K562 (cell line): ENCODE data around the gene PRICKLE4. TPM values are rescaled to one million over a fixed set of nuclear protein-coding genes. Genes with fewer than 3 reads are reported as not detected.
A peak's percentile ranks its signal among the peaks of the same experiment; 100 is the strongest.

Source experiments
- BHLHE40 ChIP-seq: IDR thresholded peaks from 2 replicates; pipeline ENCODE4 v1.6.1; 2011; ENCODE audit warnings: low read length, improper control_type of control experiment
- CBX5 ChIP-seq: IDR thresholded peaks from 2 replicates; pipeline ENCODE4 v1.6.1; 2014; ENCODE audit warnings: low read depth, borderline replicate concordance
- CTBP1 ChIP-seq: fragments of 450-650 bp; IDR thresholded peaks from 2 replicates; pipeline ENCODE4 v1.6.1; 2016; ENCODE audit warnings: borderline replicate concordance
- HDAC3 ChIP-seq: fragments of 450-650 bp; IDR thresholded peaks from 2 replicates; pipeline ENCODE4 v1.6.1; 2018; ENCODE audit warnings: borderline replicate concordance, mild to moderate bottlenecking, moderate library complexity; ENCODE audit not compliant: partially characterized antibody
- KAT8 ChIP-seq: fragments of 450-650 bp; IDR thresholded peaks from 2 replicates; pipeline ENCODE4 v1.6.1; 2016; ENCODE audit warnings: low read depth, mild to moderate bottlenecking
- NR2F6 ChIP-seq: fragments of 450-650 bp; formaldehyde crosslinking; IDR thresholded peaks from 2 replicates; pipeline ENCODE4 v1.4.0; 2020; ENCODE audit warnings: mild to moderate bottlenecking
- PHF8 ChIP-seq: fragments of 200-600 bp; sonication (generic); IDR thresholded peaks from 2 replicates; pipeline ENCODE4 v1.6.1; 2012; ENCODE audit warnings: mixed run types, mild to moderate bottlenecking, inconsistent platforms, low read length, moderate library complexity, borderline replicate concordance
- PML ChIP-seq: IDR thresholded peaks from 2 replicates; pipeline ENCODE4 v1.6.1; 2012; ENCODE audit warnings: low read length, inconsistent platforms
- TCF3 ChIP-seq: sonication (generic); formaldehyde crosslinking; IDR thresholded peaks from 2 replicates; pipeline ENCODE4 v1.4.0; 2020; ENCODE audit warnings: mild to moderate bottlenecking, missing genetic modification reagents
- TCF7 ChIP-seq: sonication (generic); IDR thresholded peaks from 2 replicates; pipeline ENCODE4 v1.6.1; 2016; ENCODE audit warnings: antibody characterized with exemption, borderline replicate concordance
- THRAP3 ChIP-seq: fragments of 450-650 bp; IDR thresholded peaks from 2 replicates; pipeline ENCODE4 v1.6.1; 2016; ENCODE audit warnings: mild to moderate bottlenecking, inconsistent platforms, borderline replicate concordance
- ZKSCAN1 ChIP-seq: fragments of 150-350 bp; IDR thresholded peaks from 2 replicates; pipeline ENCODE4 v1.6.1; 2016; ENCODE audit warnings: low read depth, low read length
- ZNF436 ChIP-seq: fragments of 250-450, 450-650 bp; sonication (Bioruptor Pico); formaldehyde crosslinking; IDR thresholded peaks from 2 replicates; pipeline ENCODE4 v1.7.0; 2020; ENCODE audit warnings: mild to moderate bottlenecking
- ZNF561 ChIP-seq: fragments of 450-650 bp; formaldehyde crosslinking; conservative IDR thresholded peaks from 2 replicates; pipeline ENCODE4 v1.4.0; 2020; ENCODE audit warnings: mild to moderate bottlenecking, moderate library complexity
- ZNF644 ChIP-seq: fragments of 200-800 bp; sonication (Bioruptor generic); IDR thresholded peaks from 2 replicates; pipeline ENCODE4 v1.6.1; 2016; ENCODE audit warnings: low read depth, missing genetic modification characterization, missing compliant biosample characterization
- ZNF780A ChIP-seq: fragments of 250-450 bp; sonication (Bioruptor Pico); IDR thresholded peaks from 2 replicates; pipeline ENCODE4 v1.5.0; 2021; ENCODE audit warnings: mild to moderate bottlenecking
- ZSCAN29 ChIP-seq: fragments of 450-650 bp; IDR thresholded peaks from 2 replicates; pipeline ENCODE4 v1.6.1; 2017
- polyA plus RNA-seq, 8 experiments: library from polyadenylated mRNA; depleted of rRNA in 4 of 8; stranded (reverse) in 5 of 8; unstranded in 3 of 8; fragments of >200 nt; fragmentation: Nextera tagmentation in 2 of 8; fragmentation: Illumina TruSeq in 1 of 8; extraction: Ambion mirVana in 2 of 8; extraction: Trizol in 1 of 8; gene quantifications; 2 replicates each; pipeline versions ENCODE4 v1.2.1 to v1.2.3, GENCODE V29; 2011 to 2014; ENCODE audit warnings: inconsistent platforms in 1 of 8, missing spikeins in 1 of 8
- total RNA-seq, 7 experiments: library from RNA; depleted of rRNA in 6 of 7; stranded (reverse); fragments of >200 nt in 6 of 7; fragmentation: Illumina TruSeq in 2 of 7; extraction: Trizol in 2 of 7; gene quantifications; 2 replicates each; pipeline versions ENCODE4 v1.2.1 to v1.2.3, GENCODE V29; 2011 to 2021; ENCODE audit warnings: low replicate concordance in 1 of 7
- TF ChIP-seq, protein P1 (sequence below): fragments of 150-350 bp; conservative IDR thresholded peaks from 2 replicates; pipeline ENCODE4 v1.6.1; 2014; ENCODE audit warnings: low read length
- TF ChIP-seq, protein P2 (sequence below), 3 experiments: IDR thresholded peaks in 2 of 3; conservative IDR thresholded peaks in 1 of 3; 2 replicates each; pipeline ENCODE4 v1.5.1; 2011 to 2012; ENCODE audit warnings: low read length in 3 of 3, mild to moderate bottlenecking in 3 of 3, control low read depth in 2 of 3, improper control_type of control experiment in 1 of 3, inconsistent platforms in 1 of 3, low read depth in 1 of 3, mixed read lengths in 1 of 3, moderate library complexity in 1 of 3; ENCODE audit not compliant: insufficient read depth in 2 of 3
- TF ChIP-seq, protein P3 (sequence below): sonication (generic); formaldehyde crosslinking; IDR thresholded peaks from 2 replicates; pipeline ENCODE4 v1.8.0; 2022; ENCODE audit warnings: missing genetic modification reagents, mild to moderate bottlenecking, borderline replicate concordance
- TF ChIP-seq, protein P4 (sequence below): sonication (generic); formaldehyde crosslinking; IDR thresholded peaks from 2 replicates; pipeline ENCODE4 v1.8.1; 2023; ENCODE audit warnings: mild to moderate bottlenecking, missing genetic modification reagents

The PRICKLE4 gene
- total and polyA plus RNA-seq, 9 of the 15 experiments (the other 6 are each of a cell fraction or from before 2014, with no cell fraction given): 0.20 to 0.32 (median 0.27) TPM; not detected in 6

DNA sequence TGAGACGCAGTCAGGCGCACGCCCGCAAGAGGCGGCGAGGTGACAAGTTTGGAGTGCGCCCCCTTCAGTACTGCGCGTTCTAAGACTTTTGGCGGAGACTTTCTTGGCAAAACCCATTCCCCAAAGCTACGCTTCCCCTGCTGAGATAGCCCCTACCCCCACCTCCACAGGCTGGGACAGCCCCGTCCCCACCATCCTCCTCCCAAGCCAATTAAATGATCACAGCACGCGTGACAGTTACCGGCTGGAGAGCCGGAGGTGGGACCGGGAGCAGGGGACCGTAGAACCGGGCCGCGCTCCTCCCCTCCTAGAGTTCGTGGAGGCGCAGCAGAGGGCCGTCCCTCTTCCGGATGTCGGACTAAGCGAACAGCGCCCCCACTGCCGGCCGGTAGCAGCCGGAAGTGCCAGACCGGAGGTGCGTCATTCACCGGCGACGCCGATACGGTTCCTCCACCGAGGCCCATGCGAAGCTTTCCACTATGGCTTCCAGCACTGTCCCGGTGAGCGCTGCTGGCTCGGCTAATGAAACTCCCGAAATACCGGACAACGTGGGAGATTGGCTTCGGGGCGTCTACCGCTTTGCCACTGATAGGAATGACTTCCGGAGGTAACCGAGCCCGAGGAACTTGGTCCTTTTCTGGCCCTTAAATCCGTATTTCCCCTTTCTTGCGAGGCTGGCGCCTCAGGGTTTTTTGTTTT lies 6.8 kb downstream of the PRICKLE4 start, which contains the start of gene TOMM6 (continued):
- TF ChIP-seq ZNF644 (tag) (no peak; the same call in 1 of the 2 replicates), ZNF561 (CRISPR knock-in tag) (0 out of 2 replicates have a peak, but pooled peaks have one; percentile 7), BHLHE40 (peak; percentile 68), THRAP3 (peak; percentile 4; the same call in 1 of the 2 replicates), NR2F6 (CRISPR knock-in tag) (no peak), KAT8 (peak; percentile 13; the same call in 1 of the 2 replicates), PHF8 (peak; percentile 95), ZNF436 (CRISPR knock-in tag) (peak; percentile 21; the same call in 1 of the 2 replicates), HDAC3 (no peak), ZNF780A (CRISPR knock-in tag) (no peak), PML (peak; percentile 90), CTBP1 (peak; percentile 94), TCF7 (peak; percentile 62; the same call in 1 of the 2 replicates), CBX5 (0 out of 2 replicates have a peak, but pooled peaks have one; percentile 49), TCF3 (CRISPR knock-in tag) (peak; percentile 35; the same call in 1 of the 2 replicates), ZKSCAN1 (0 out of 2 replicates have a peak, but pooled peaks have one; percentile 54), ZSCAN29 (peak; percentile 36)
- TF ChIP-seq, protein P1, sequence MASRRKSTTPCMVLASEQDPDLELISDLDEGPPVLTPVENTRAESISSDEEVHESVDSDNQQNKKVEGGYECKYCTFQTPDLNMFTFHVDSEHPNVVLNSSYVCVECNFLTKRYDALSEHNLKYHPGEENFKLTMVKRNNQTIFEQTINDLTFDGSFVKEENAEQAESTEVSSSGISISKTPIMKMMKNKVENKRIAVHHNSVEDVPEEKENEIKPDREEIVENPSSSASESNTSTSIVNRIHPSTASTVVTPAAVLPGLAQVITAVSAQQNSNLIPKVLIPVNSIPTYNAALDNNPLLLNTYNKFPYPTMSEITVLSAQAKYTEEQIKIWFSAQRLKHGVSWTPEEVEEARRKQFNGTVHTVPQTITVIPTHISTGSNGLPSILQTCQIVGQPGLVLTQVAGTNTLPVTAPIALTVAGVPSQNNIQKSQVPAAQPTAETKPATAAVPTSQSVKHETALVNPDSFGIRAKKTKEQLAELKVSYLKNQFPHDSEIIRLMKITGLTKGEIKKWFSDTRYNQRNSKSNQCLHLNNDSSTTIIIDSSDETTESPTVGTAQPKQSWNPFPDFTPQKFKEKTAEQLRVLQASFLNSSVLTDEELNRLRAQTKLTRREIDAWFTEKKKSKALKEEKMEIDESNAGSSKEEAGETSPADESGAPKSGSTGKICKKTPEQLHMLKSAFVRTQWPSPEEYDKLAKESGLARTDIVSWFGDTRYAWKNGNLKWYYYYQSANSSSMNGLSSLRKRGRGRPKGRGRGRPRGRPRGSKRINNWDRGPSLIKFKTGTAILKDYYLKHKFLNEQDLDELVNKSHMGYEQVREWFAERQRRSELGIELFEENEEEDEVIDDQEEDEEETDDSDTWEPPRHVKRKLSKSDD: peak; percentile 18; the same call in 1 of the 2 replicates
- TF ChIP-seq, protein P2, sequence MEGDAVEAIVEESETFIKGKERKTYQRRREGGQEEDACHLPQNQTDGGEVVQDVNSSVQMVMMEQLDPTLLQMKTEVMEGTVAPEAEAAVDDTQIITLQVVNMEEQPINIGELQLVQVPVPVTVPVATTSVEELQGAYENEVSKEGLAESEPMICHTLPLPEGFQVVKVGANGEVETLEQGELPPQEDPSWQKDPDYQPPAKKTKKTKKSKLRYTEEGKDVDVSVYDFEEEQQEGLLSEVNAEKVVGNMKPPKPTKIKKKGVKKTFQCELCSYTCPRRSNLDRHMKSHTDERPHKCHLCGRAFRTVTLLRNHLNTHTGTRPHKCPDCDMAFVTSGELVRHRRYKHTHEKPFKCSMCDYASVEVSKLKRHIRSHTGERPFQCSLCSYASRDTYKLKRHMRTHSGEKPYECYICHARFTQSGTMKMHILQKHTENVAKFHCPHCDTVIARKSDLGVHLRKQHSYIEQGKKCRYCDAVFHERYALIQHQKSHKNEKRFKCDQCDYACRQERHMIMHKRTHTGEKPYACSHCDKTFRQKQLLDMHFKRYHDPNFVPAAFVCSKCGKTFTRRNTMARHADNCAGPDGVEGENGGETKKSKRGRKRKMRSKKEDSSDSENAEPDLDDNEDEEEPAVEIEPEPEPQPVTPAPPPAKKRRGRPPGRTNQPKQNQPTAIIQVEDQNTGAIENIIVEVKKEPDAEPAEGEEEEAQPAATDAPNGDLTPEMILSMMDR (IDR thresholded peaks at IDR 0.05 in 2 of 3, conservative IDR thresholded peaks at IDR 0.05 in 1 of 3; ENCODE audit: insufficient read depth in 2 of 3, low read depth in 1 of 3, low read length in 3 of 3): peak; percentile 96 to 97 (median 97)
- TF ChIP-seq, protein P3, sequence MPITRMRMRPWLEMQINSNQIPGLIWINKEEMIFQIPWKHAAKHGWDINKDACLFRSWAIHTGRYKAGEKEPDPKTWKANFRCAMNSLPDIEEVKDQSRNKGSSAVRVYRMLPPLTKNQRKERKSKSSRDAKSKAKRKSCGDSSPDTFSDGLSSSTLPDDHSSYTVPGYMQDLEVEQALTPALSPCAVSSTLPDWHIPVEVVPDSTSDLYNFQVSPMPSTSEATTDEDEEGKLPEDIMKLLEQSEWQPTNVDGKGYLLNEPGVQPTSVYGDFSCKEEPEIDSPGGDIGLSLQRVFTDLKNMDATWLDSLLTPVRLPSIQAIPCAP (CRISPR knock-in tag): no peak
- TF ChIP-seq, protein P4, sequence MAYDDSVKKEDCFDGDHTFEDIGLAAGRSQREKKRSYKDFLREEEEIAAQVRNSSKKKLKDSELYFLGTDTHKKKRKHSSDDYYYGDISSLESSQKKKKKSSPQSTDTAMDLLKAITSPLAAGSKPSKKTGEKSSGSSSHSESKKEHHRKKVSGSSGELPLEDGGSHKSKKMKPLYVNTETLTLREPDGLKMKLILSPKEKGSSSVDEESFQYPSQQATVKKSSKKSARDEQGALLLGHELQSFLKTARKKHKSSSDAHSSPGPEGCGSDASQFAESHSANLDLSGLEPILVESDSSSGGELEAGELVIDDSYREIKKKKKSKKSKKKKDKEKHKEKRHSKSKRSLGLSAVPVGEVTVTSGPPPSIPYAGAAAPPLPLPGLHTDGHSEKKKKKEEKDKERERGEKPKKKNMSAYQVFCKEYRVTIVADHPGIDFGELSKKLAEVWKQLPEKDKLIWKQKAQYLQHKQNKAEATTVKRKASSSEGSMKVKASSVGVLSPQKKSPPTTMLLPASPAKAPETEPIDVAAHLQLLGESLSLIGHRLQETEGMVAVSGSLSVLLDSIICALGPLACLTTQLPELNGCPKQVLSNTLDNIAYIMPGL (CRISPR knock-in tag): peak; percentile 95
